GM19372 (cell line): ENCODE measurements around the gene OPN4.

Experiments
- ATAC-seq: cut with Tn5 transposase; IDR thresholded peaks from one replicate; pipeline ENCODE4 v1.9.1; 2021; ENCODE audit warnings: mild to moderate bottlenecking, low read depth, moderate library complexity; ENCODE audit not compliant: unreplicated experiment

Gene OPN4

DNA sequence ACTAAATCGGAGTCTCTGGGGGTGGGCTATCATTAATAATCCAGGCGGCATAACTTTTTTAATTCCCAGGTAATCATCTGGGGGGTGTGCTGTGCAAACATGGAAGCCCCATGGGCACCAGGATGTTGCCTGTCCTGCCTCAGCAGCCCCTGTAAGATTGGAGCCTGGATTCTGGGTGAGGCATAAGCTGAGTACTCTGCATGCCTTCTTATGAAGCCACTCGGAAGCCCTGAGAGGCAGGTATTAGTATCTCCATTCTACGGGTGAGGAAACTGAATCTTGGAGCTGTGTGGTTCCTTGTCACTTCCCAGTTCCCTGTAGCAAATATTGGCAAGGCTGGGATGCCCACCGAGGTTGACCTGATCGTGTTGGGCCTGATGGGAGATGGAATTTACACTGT, 7.4 kb upstream of the OPN4 start:
- no peak for ATAC-seq

DNA sequence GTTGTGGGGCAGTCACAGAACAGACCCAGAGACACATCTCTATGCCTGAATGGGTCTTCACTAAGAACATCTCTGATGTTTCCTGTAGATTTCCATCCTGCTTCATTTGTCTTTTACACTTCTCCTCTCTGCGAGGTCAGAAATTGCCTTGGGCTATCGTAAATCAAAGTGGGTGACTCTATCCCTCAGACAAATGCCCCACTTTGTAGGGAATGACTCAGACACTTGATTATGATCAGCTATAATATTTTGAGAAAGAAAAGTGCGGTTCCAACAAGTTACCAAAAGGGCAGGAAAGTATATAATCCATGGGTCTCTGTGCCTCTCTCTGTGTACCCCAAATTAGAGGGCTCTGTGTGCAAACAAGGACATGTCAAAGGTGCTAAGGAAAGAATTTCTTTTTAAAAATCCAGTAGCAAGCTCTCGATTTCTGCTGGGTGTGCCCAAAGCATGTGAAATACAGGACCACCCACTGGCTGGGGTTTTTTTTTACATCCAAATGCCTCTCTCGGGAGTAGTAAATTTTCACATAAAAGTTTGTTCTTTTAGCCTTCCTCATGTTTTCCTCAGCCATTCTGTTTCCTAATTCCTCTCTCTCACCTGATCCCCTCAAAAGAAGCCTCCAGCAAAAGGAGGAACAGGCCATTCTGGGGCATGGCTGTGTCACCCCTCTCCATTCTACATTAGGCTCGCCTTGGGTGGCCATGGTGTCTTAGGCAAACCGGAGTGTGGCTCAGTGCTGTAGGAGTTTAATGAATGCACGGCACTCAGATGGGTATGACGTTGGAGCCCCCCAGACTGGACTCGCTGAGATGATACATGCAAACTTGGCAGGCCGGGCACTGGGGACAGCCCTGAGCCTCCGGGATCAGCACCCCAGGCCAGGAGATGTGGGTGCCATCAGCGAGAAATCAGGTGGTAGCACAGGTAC, 6.3 kb upstream of the OPN4 start:
- ATAC-seq, result no peak

DNA sequence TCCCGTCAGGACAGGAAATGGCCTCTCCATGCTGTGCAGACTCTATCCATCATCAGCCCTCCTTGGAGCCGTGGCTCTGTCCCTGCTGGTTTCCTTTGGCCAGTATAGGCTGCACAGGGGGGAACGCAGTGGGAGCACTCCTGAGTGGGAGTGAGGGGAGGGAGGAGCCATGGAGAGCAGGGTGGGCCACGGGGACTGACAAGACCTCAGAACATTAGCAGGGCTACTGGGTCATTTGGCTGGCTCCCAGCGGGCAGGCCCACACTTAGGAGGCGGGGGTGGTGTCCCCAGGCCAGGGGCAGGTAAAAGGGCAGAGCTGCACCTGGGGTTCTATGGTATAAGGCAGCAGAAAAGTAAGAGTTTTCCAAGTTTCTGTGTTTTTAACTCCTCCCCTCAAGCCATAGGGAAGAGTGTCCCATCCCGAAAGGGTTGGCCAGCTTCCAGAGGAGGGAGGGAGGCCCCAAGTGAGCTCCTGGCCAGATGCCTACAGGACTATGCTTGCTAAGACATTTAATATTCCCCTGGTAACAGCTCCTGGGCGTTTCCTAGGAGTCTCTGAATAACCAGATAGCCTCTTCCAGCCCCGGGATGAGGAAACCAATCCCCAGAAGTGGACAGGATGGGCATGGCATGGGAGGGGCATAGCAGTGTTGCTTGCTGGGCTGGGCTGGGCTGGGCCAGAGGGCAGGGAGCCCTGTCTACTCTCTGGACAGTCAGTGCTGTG, 5.5 kb upstream of the OPN4 start:
- no peak for ATAC-seq

DNA sequence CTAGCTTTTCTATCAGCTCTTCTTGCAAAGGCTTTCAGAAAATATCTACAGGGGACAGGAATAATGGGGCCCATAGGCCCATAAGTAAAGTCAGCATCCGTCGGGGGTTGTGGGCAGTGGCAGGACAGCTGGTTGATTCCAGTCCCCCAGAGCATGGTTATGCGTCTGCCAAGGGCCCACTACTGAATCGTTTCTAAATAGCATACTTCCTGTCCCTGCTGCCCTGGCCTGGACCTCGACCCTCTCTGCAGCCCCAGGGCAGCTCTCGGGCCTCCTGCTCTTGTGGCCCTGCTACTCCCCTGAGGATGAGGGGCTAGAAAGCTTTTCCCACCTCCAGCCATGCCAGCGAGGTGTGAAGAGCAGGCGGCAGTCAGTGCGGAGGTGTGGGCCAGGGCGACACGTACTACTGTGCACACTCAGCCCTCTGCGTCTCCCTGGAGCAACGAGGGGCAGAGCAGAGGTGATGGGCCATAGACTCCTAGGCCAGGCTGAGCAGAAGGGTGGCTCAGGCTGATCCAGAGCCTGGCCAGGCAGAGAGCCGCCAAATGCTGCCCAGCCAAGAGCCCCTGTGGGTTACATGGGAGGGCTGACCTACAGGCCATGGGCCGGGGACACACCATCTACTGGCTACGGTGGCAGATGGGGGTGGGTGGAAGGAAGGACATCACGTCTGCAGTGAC, 4.7 kb upstream of the OPN4 start:
- ATAC-seq, result no peak

DNA sequence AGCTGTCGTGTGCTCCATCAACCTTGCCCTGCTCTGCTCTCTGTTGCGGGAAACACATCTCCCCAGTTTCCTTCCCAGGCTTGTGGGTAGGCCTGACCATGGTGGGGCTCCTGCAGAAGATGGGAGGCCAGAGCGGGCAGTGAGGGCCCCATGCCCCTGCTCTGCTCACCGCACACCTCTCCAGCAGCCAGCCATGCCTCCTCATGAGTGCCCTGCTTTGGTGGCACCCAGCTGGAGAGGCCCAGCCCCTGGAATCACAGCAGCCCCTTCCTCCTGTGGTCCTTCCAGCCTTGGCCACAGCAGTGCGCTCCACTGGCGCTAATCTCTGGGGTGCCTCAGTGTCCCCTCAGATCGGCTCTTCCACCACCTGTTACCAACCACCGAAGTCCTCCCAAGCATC, 4.2 kb upstream of the OPN4 start:
- no peak for ATAC-seq

DNA sequence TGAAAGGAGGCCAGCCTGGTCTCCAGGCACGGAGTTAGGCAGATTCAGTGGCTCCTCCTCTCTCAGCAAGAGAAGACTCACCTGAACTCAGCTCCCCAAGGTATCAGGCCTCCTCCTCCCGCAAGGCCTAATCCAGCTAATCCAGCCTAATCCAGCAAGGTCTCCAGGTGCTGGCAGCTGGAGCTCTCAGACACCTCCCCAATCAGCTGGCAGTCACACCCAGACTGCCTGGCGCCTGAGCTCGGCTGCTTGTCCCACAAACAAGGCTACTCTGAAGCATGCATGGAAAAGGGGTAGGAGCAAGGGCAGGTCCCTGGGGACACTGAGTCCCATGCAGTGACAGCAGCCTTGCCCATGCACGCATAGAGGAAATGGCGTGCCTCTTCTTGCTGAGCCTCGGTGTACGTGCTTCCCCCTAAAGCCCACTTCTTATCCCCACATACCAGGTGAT, 3.3 kb upstream of the OPN4 start:
- no peak for ATAC-seq

DNA sequence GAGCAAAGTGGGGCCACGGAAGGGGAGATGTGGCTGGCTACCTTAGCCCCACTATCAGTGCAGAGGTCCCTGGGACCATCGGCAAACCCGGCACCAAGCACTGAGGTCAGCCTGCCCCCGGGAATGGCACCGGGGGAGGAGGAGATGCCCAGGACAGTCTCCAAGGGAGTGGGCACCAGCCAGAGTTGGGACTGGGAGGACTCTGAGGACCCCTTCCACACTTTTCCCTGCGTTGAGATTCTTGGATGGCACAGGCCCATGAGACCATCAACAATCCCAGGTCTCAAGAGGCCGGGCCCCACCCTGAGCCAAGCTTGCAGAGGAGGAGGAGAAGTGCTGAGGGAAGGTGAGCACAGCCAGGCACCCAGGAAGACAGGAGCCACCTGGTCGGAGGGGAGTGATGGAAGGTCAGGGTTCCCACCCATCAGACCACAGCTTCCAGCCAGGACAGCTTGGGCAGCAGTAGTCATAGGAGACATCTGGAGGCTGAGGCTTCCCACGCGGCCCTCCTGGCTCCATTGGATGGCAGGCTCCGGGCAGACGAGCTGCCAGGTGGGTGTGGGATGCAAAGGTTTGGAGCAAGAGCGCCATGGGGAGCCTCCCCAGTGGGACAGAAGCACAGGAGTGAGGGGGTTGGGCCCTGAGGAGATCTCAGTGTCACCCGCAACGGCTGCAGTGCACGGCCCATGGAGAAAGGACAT, 2.6 kb upstream of the OPN4 start:
- no peak for ATAC-seq

DNA sequence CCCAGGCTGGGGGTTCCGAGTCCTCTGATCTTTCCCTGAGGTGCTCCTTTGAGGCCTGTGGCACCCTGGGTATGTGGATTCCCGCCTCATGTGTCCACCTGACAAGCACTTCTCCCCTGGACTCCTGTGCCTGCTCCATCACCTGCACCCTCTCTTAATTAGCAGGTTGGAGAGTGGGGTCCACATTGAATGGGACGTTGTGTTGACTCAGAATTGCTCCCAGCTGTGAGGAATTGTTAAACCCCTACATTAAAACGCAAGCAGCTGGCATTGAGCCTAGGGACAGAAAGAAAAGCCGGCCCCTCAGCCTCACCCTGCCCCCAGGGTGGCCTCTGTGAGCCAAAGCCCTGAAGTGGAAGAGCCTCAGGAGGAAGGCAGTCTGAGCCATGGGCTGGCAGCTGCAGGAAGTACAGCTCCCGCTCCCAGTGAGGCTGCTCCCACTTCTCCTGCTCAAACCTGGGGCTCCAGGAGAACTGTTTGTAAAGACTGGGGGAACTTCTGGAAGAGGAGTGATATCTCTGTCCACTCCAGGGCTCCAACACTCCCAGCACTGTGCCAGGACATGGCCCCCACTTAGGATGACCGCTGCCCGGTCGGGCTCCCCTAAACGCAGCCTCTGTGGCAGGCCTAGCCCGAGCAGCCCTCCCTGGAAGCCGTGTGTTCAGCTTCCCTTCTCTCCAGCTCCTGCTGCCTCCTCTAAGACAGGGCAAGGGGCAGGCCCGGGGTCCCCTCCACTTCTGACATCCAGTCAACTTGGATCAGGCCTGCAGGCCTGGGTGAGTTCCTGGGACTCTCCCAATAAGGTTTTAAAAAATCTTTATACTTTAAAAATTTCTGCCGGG, 1.8 kb upstream of the OPN4 start:
- ATAC-seq, result no peak

DNA sequence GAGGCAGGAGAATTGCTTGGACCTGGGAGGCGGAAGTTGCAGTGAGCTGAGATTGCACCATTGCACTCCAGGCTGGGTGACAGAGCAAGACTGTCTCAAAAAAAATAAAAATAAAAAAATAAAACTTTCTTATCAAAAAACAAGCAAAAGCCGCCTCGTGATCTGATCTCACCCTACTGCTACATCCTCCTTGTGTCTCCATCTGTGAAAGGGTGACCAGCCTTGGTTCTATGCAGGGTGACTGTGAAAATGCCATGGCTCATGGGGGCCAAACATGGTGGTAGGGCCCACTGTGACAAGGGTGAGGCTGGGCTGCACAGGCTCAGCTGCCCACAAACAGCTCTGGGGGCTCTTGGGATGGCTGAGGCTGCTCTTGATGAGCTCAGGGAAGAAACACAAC, 968 bp upstream of the OPN4 start:
- no peak for ATAC-seq

DNA sequence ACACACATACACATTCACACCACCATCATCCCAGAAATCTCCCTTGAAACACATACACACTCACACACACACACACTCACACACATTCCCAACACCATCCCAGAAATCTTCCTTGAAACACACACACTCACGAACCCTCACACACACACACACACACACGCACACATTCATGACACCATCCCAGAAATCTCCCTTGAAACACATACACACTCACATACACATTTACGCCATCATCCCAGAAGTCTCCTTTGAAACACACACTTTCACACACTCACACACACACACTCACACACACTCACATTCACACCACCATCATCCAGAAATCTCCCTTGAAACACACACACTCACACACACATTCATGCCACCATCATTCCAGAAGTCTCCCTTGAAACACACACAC, 360 bp upstream of the OPN4 start:
- ATAC-seq, result no peak

DNA sequence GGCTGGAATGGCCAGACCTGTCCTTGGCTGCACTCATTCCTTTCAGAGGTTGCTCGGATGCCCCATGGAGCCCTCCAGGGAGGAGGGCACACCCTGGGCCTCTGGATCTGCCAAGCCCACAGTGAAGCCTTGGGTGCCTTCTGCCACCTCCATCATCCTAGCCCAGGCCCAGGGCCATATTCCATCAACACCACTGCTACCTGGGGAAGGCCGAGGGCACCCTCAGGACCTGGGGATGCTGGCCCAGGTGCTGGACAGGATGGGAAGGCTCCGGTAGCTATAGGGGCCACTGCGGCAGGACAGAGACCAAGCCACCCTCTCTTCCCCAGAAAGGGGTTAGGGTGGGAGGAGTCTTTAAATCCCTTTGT, 810 bp downstream of the OPN4 start:
- no peak for ATAC-seq

DNA sequence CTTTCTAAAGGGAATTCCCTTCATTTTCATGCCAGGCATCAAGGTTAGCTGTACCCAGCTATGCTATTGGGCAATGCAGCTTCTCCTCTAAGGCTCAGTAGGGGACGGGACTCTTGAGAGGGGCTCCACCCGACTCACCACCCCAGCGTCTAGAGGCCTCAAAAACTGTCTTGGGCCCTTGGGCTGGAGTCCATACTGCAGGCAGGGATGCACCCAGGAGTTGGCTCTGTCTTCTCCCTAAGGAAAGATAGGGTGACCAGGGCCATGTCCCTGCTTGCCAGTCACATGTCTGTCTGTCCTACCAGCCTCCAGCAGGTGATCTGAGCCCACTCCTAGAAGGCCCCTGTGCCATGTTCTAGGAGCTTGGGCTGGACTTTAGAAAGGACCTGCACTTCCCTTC, 1.2 kb downstream of the OPN4 start:
- no peak for ATAC-seq

DNA sequence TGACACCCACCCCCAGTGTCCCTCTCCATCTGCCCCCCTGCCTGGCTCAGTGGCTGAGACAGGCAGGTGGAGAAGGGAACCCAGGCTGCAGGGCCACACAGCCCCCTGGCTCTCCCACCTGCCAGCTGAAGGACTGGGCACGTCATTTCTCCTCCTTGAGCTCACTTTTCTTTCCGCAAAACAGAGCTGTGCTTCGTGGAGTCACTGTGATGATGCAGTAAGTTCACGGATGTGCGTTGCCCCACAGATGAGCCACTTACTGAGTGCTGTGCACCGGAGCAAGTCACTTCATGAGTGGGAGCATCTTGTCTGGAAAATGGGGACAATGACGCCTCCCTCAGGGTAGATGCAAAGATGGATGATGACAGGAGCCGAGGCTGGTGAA, 2.7 kb downstream of the OPN4 start:
- no peak for ATAC-seq

DNA sequence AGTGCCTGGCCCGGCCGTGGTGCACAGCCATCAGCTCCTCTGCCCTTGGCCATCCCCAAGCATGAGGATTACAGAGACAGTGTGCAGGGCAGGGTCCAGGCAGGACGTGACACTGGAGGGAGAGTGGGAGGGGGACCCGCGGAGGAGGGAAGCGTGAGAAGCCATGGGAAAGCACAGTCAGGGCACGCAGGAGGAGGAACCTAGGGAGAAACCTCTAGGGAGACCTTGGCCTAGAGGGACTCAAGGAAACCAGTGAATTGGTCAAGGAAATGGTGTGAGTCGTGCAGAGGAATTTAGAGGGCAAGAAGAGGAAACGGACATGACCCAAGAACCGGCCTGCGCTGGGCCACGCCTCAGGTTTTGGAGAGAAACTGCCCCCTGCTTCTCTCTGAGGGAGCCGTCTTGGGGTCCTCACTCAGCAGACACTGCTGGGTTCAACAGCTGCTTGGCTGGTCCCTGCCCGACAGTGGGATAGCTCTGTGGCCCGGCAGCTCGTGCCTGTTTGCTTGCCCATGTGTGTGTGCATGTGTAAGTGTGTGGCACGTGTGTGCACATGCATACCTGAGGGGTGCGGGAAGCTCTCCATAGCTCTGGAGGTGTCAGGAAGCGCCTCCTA, 3.2 kb downstream of the OPN4 start:
- ATAC-seq, result no peak

DNA sequence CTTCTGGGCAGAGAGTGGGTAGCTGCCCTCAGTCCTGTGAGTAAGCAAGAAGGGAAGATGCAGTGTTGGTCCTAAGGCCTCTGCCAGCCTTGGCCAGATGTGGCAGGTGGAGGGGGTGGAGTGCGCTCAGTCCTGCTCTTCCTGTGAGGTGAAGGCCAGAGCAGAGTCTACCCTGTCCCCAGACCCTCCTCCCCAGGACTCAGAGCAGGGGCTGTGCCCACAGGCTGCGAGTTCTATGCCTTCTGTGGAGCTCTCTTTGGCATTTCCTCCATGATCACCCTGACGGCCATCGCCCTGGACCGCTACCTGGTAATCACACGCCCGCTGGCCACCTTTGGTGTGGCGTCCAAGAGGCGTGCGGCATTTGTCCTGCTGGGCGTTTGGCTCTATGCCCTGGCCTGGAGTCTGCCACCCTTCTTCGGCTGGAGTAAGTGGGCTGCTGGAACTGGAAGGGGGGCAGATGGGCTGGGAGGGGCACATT, 4.0 kb downstream of the OPN4 start:
- no peak for ATAC-seq

DNA sequence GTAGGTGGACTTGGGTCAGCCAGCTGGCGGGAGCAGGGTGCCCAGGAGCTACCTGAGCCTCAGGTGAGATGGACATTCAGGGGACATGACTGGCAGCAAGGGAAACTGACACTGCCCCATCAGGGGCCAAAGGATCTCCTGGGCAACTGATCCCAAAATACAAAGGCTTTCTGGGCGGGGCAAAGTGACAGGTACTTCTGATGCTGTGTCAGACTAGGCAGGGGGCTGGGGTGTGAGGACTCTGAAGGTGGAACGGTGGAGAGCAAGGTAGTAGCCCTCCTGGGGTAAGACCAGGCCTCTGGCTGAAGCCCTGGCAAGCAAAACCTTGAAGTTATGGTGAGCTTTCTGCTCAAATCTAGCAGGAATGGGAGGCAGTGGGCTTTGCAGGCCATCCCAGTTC, 4.4 kb downstream of the OPN4 start:
- no peak for ATAC-seq

DNA sequence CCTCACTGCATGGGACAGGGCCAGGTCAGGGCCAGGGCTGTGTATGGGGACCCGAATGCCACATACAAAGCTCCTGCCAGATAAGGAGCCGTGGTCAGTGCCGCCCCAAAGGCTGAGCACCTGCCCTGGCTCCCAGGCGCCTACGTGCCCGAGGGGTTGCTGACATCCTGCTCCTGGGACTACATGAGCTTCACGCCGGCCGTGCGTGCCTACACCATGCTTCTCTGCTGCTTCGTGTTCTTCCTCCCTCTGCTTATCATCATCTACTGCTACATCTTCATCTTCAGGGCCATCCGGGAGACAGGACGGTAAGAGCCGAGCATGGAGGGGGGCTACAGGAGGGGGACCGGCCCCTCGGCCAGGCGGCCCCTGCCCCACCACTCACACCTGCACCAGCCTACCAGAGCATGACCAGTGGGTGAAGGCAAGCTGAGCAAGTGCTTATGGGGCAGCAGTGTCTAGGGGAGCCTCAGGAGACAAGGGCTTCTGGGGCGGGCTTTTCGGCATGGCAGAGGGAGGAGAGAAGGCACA, 4.9 kb downstream of the OPN4 start:
- no peak for ATAC-seq

DNA sequence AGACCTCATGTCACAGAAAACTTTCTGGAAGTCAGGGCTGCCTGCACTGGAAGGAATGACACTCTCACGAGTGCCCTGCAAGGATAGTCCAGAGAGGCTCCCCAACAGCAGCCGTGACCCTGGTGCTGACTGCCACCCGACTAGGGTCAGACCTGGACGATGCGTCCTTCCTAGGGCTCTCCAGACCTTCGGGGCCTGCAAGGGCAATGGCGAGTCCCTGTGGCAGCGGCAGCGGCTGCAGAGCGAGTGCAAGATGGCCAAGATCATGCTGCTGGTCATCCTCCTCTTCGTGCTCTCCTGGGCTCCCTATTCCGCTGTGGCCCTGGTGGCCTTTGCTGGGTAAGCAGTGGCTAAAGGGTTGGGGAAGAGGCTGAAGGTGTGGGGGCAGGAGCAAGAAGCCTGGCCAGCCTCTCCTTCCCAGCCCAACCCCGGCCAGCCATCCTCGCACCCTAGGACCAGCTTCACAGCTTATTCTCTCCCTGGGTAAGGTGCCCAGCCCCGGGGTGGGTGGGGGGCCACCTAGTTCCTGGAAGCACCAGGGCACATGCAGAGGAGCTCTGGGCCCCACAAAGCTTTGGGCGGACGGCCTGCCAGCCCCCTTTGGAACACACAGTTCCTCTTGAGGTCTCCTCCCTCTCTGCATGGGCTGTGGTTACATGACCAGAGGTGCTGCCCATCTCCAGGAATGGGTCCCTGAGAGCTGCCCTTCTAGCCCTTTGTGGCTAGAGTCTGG, 5.5 kb downstream of the OPN4 start:
- ATAC-seq, result no peak
